HG03520 (cell line): ENCODE results near the gene C12orf56.
"Not testable (repeated sequence)": the region's sequence is repeated elsewhere in the genome, so short reads cannot be mapped to it uniquely, and the experiment has no call there.

Experiments
- ATAC-seq: cut with Tn5 transposase; IDR thresholded peaks from one replicate; pipeline ENCODE4 v1.9.1; 2021; ENCODE audit warnings: mild to moderate bottlenecking, moderate library complexity; ENCODE audit not compliant: unreplicated experiment

C12orf56 gene

DNA sequence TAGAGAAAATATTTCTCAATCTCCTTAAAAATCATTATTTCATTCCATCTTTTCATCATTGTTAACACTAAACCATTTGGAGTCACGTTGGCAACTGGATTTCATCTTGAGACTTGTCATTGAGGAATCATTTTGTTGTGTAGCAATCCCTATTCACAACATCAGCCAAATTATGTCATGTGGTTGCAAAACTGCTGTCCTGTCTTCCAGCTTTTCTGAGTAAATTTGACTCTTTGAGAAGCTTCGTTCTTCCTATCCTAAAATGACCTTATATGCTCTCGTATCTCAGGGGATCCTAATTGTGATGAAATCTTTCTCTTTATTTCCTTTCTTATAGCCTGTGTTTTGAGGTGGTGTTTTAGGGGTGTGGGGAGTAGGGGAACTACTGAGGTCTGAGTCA lies 137.9 kb downstream of the C12orf56 start:
- ATAC-seq: no peak

DNA sequence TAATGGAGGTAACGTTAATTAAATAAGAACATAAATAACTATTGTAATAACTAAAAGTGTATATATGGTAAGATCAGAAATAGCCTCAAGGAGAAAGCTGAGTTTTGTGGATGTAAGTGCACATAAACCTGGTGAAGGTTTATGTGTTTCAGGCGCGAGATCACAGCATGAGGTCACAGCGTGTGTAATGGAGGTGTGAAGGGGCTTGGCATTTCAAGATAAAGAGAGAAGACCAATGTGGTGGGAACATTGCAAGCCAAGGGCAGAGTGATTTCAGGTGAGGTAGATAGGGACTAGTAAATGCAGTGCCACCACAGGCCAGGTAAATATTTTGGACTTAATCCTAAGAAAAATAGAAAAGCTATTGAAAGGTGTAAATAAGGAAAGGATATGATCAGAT lies 146.7 kb downstream of the C12orf56 start:
- no peak for ATAC-seq

- no peak for ATAC-seq
These were observed 149.8 kb downstream of the C12orf56 start for GRCh38 chr12:64240781-64241180.

DNA sequence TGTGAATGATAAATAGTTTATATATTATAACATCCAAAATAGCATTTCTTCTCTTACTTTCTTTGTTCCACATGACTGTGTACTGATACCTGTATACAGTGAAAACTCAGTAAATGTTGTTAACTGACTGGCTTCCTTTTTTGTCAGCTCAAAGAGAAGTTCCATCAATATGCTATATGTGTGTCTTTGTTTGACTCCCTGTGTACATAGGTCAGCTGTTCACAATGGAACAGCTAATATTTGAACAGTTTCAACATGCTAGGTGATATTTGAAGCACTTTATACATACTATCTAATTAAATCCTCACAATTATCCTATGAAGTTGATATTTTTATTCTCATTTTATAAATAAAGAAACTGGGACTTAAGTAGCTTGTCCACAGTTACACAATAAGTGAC lies 153.2 kb downstream of the C12orf56 start:
- no peak for ATAC-seq

DNA sequence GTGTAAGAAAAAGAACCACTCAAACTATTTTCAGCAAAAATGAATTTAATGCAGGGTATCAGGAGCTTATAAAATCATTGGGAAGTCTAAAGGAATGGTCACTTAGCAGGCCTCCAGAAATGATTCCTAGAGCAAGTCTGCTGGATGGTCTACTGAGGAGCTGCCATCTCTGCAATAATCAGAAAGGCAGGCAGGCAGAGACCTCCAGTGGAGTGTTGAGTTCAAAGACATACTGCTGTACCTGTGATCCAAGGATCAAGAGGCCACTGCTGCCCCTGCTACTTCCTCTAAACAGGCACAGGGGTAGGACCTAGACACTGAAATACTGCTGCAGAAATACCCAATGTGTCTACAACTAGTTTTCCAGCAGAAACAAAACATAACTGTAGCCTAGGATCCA lies 154.0 kb downstream of the C12orf56 start:
- no peak for ATAC-seq

DNA sequence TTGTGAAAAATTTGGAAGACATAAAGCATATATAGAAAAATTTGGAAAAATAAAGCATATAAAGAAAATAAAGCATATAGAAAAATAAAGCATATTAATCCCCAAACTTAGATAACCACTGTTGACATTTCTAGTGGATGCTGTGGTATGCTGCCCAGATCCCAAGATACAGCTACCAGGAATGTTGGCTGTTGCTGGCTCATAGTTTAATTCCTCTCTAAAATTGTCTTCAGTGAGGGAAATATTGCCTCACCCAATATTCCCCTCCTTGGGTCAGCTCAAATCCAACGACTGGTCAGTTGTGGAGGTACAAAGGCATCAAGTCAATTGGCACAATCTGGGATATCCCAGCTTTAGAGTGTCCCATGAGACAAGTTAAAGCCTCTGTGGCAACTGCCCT lies 158.4 kb downstream of the C12orf56 start:
- ATAC-seq: no peak

DNA sequence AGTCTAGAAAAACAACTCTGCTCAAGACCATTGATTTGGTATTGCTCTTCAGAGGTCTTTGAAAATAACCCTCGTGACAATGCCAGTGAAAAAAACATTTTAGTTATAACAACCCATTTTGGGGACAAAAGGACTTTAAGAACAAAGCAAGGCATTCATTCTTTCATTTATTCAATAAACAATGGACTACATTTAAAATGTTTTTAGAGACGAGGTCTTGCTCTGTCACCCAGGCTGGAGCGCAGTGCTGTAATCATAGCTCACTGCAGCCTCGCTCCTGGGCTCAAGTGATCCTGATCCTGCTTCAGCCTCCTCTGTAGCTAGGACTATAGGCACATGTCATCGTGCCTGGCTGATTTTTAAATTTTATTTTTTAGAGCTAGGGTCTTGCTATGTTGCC lies 160.8 kb downstream of the C12orf56 start:
- no peak for ATAC-seq

GRCh38 chr12:64229240-64229639 lies 161.3 kb downstream of the C12orf56 start:
- no peak for ATAC-seq

DNA sequence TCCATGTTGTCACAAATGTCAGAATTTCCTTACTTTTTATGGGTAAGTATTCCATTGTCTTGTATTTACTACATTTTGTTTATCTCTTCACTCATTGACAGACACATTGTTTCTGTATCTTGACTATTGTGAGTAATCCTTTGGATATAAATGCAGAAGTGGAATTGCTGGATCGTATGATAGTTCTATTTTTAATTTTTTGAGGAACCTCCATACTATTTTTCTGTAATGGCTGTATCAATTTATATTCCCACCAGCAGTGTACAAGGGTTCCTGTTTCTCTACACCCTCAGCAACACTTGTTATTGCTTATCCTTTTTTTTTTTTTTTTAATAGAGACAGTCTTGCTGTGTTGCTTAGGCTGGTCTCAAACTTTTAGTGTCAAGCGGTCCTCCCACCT lies 164.9 kb downstream of the C12orf56 start:
- ATAC-seq: no peak

DNA sequence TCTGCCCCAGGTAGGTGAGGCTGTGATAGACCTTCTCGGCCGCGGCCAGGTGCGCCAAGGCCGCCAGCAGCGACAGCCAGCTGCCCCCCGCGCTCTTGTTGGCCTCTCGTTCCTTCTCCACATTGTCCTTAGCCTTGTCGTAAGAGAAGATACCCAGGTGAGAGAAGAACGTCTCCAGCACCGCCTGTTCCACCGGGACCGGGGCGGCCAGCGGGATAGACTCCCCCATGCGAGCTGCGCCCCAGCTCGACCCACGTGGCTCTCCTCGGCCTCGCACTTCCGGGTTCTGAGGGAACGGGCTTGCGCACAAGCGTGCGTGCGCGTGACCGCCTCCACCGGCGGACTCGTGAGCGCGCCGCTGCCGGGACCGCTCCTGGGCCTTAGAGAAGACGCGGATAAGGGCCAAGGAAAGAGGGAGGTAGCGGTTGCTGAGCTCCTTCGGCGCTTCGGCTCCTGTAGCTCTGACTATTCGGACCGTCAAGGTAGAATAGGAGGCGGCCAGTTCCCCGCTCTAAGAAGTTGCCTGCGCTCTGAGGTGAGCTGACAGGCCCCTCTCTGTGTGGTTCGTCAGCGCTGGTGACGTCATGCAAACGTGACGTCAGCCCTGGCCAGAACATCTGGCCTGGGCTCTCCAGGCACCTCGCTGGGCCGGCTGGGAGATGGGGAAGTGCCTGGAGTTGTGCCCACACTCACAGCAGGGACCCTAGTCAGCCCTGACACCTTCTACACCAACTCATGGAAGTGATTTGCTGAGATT lies 168.4 kb downstream of the C12orf56 start, which contains the start of gene KICS2:
Gene KICS2 (minus strand): TSS at position 288 of the 757 bp plus-strand sequence. CDS start 59 bp downstream, at position 229.
- ATAC-seq: peak; percentile 89

- ATAC-seq: peak; percentile 9
These were observed 168.9 kb downstream of the C12orf56 start for GRCh38 chr12:64221651-64222008.

GRCh38 chr12:64220046-64220445 lies 170.5 kb downstream of the C12orf56 start:
- no peak for ATAC-seq

GRCh38 chr12:64219145-64219544 lies 171.4 kb downstream of the C12orf56 start:
- ATAC-seq: no peak

DNA sequence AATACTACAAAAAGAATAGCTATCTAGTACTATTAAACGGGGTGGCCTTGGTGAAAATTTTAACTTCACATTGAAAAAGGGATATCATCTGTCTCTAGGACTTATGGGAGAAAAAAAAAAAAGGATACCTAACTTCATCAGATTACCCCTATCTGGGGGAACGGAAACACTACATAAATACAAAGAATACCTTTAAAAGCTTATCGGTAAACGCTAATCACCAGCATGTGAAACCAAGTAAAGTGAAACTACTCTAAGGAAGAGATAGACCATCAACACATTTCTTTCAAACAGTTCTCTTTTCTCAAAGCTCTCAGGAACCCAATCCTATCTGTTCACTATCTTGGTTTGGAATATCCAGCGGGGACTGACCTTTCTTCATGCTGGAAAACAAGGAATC lies 172.0 kb downstream of the C12orf56 start:
- no peak for ATAC-seq

DNA sequence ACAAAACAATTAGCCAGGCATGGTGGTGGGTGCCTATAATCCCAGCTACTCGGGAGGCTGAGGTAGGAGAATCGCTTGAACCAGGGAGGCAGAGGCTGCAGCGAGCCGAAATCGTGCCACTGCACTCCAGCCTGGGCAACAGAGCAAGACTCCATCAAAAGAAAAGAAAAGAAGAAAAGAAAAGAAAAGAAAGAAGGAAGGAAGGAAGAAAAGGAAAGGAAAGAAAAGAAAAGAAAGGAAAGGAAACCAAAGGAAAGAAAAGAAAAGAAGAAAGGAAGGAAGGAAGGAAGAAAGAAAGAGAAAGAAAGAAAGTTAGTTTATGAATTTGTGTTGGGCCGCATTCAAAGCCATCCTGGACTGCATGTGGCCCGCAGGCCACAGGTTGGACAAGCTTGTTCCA lies 172.9 kb downstream of the C12orf56 start:
- ATAC-seq: not testable (repeated sequence)

GRCh38 chr12:64216239-64216638 lies 174.3 kb downstream of the C12orf56 start:
- ATAC-seq: no peak
